Muscle layer of duodenum (tissue), 2 donors: ENCODE measurements around the gene KIF26A.

Experiments used
- H3K27ac ChIP-seq: one replicate; pipeline ENCODE4 v1.7.0; 2013; ENCODE audit warnings: mild to moderate bottlenecking, low read length
- H3K27me3 ChIP-seq: one replicate; pipeline ENCODE4 v1.7.0; 2013; ENCODE audit warnings: low read depth, mild to moderate bottlenecking, control low read depth, low read length
- H3K36me3 ChIP-seq, 2 donors: one replicate each; pipeline ENCODE4 v1.7.0; 2013; ENCODE audit warnings: low read length in 2 of 2, control low read depth in 1 of 2, mild to moderate bottlenecking in 1 of 2; ENCODE audit not compliant: insufficient read depth in 2 of 2, control insufficient read depth in 1 of 2
- H3K4me1 ChIP-seq, 2 donors: one replicate each; pipeline ENCODE4 v1.7.0; 2013; ENCODE audit warnings: low read length in 2 of 2, mild to moderate bottlenecking in 2 of 2, control low read depth in 1 of 2, moderate library complexity in 1 of 2; ENCODE audit not compliant: insufficient read depth in 2 of 2, control insufficient read depth in 1 of 2
- H3K4me3 ChIP-seq, 2 donors: one replicate each; pipeline ENCODE4 v1.7.0; 2013; ENCODE audit warnings: low read length in 2 of 2, low read depth in 1 of 2, mild to moderate bottlenecking in 1 of 2
- H3K9me3 ChIP-seq, 2 donors: one replicate each; pipeline ENCODE4 v1.7.0; 2013; ENCODE audit warnings: low read length in 2 of 2, control low read depth in 1 of 2, mild to moderate bottlenecking in 1 of 2; ENCODE audit not compliant: control insufficient read depth in 1 of 2
- donor health status: healthy.

Gene KIF26A

GRCh38 chr14:104159990-104160389 lies 21.6 kb downstream of the KIF26A start:
- Histone ChIP-seq H3K27me3 (no peaks in the 10 kb centered on the region), H3K27ac (no peak overlapping the region), H3K4me3 (no peak overlapping the region)

GRCh38 chr14:104161602-104162367 lies 23.4 kb downstream of the KIF26A start:
- H3K36me3 ChIP-seq = no peaks in the 10 kb centered on the region
- no peaks in the 10 kb centered on the region for H3K4me1 ChIP-seq
- no peak overlapping the region for H3K27ac ChIP-seq
- H3K4me3 ChIP-seq = no peak overlapping the region
- no peaks in the 10 kb centered on the region for H3K27me3 ChIP-seq
- no peaks in the 10 kb centered on the region for H3K9me3 ChIP-seq

More at GRCh38 chr14:104159990-104160389, 21.6 kb downstream of the KIF26A start:
- Histone ChIP-seq H3K36me3 (no peaks in the 10 kb centered on the region), H3K9me3 (no peaks in the 10 kb centered on the region), H3K4me1 (no peaks in the 10 kb centered on the region)

GRCh38 chr14:104162495-104162894 lies 24.1 kb downstream of the KIF26A start:
- H3K36me3 ChIP-seq = no peaks in the 10 kb centered on the region
- H3K9me3 ChIP-seq = no peaks in the 10 kb centered on the region
- H3K4me3 ChIP-seq = no peak overlapping the region
- H3K27me3 ChIP-seq = no peaks in the 10 kb centered on the region
- H3K27ac ChIP-seq = no peak overlapping the region
- H3K4me1 ChIP-seq = no peaks in the 10 kb centered on the region

GRCh38 chr14:104163541-104163940 lies 25.2 kb downstream of the KIF26A start:
- H3K4me1 ChIP-seq = no peaks in the 10 kb centered on the region
- no peak overlapping the region for H3K4me3 ChIP-seq
- H3K27me3 ChIP-seq = no peaks in the 10 kb centered on the region
- H3K9me3 ChIP-seq = no peaks in the 10 kb centered on the region
- no peak overlapping the region for H3K27ac ChIP-seq
- no peaks in the 10 kb centered on the region for H3K36me3 ChIP-seq

- Histone ChIP-seq H3K4me1 (no peaks in the 10 kb centered on the region), H3K36me3 (no peaks in the 10 kb centered on the region), H3K27me3 (no peaks in the 10 kb centered on the region), H3K4me3 (no peak overlapping the region), H3K27ac (no peak overlapping the region), H3K9me3 (no peaks in the 10 kb centered on the region)
These were observed 25.7 kb downstream of the KIF26A start for GRCh38 chr14:104164041-104164440.

- no peaks in the 10 kb centered on the region for H3K27me3 ChIP-seq
- H3K27ac ChIP-seq = no peak overlapping the region
These were observed 26.1 kb downstream of the KIF26A start for GRCh38 chr14:104164512-104164911.

GRCh38 chr14:104166698-104167097 lies 28.3 kb downstream of the KIF26A start:
- Histone ChIP-seq H3K27me3 (no peaks in the 10 kb centered on the region), H3K4me3 (no peak overlapping the region), H3K27ac (no peak overlapping the region), H3K36me3 (no peaks in the 10 kb centered on the region), H3K4me1 (no peaks in the 10 kb centered on the region), H3K9me3 (no peaks in the 10 kb centered on the region)

More at GRCh38 chr14:104164512-104164911, 26.1 kb downstream of the KIF26A start:
- Histone ChIP-seq H3K4me1 (no peaks in the 10 kb centered on the region), H3K4me3 (no peak overlapping the region), H3K9me3 (no peaks in the 10 kb centered on the region), H3K36me3 (no peaks in the 10 kb centered on the region)

GRCh38 chr14:104168603-104169002 lies 30.2 kb downstream of the KIF26A start:
- Histone ChIP-seq H3K36me3 (no peaks in the 10 kb centered on the region), H3K9me3 (no peaks in the 10 kb centered on the region), H3K27ac (no peak overlapping the region), H3K4me3 (no peak overlapping the region), H3K27me3 (no peaks in the 10 kb centered on the region), H3K4me1 (no peaks in the 10 kb centered on the region)

- Histone ChIP-seq H3K4me3 (no peak overlapping the region), H3K9me3 (no peaks in the 10 kb centered on the region), H3K4me1 (no peaks in the 10 kb centered on the region), H3K27ac (no peak overlapping the region), H3K36me3 (no peaks in the 10 kb centered on the region), H3K27me3 (no peaks in the 10 kb centered on the region)
These were observed 30.8 kb downstream of the KIF26A start for GRCh38 chr14:104169005-104169698.

GRCh38 chr14:104169699-104170479 lies 31.5 kb downstream of the KIF26A start:
- Histone ChIP-seq H3K4me1 (no peaks in the 10 kb centered on the region), H3K4me3 (no peak overlapping the region), H3K9me3 (no peaks in the 10 kb centered on the region), H3K27ac (no peak overlapping the region), H3K36me3 (no peaks in the 10 kb centered on the region), H3K27me3 (no peaks in the 10 kb centered on the region)

GRCh38 chr14:104171029-104171697 lies 32.8 kb downstream of the KIF26A start:
- H3K4me3 ChIP-seq = no peak overlapping the region
- H3K4me1 ChIP-seq = no peaks in the 10 kb centered on the region
- H3K27ac ChIP-seq = no peak overlapping the region
- H3K36me3 ChIP-seq = no peaks in the 10 kb centered on the region
- H3K27me3 ChIP-seq = no peaks in the 10 kb centered on the region
- no peaks in the 10 kb centered on the region for H3K9me3 ChIP-seq
